Activated B cell treated with CpG ODN at 0.5 μM for 24 hours (primary cell): ENCODE data around the gene ZNF35. TPM values are rescaled to one million over a fixed set of nuclear protein-coding genes. Genes with fewer than 3 reads are reported as not detected.
A peak's percentile ranks its signal among the peaks of the same experiment; 100 is the strongest.

Experiments used
- ATAC-seq: fragments of 200-7000 bp; cut with Tn5 transposase; one replicate; pipeline ENCODE4 v1.10.0; 2021; ENCODE audit warnings: low read depth, mild to moderate bottlenecking, moderate library complexity
- CTCF ChIA-PET: fragments of 350-600 bp; sonication (Branson Sonifier 250); formaldehyde crosslinking; loops from one replicate; lab custom pipeline; 2021; ENCODE audit warnings: antibody characterized with exemption; lab: Charles Lee
- POLR2A ChIA-PET: fragments of 350-600 bp; sonication (Branson Sonifier 250); formaldehyde crosslinking; loops from one replicate; lab custom pipeline; 2021; ENCODE audit warnings: antibody characterized with exemption; lab: Charles Lee
- DNase-seq: peaks from one replicate; pipeline ENCODE4 v3.0.0; 2022
- H3K27ac Mint-ChIP-seq: one replicate; pipeline ENCODE4 v1.8.0; 2020; ENCODE audit warnings: mixed read lengths
- H3K27me3 Mint-ChIP-seq: one replicate; pipeline ENCODE4 v1.8.0; 2021; ENCODE audit warnings: mixed read lengths
- H3K36me3 Mint-ChIP-seq: one replicate; pipeline ENCODE4 v1.8.0; 2021; ENCODE audit warnings: low read depth, mixed read lengths
- H3K4me1 Mint-ChIP-seq: one replicate; pipeline ENCODE4 v1.8.0; 2021; ENCODE audit warnings: mixed read lengths
- H3K4me3 Mint-ChIP-seq: one replicate; pipeline ENCODE4 v1.8.0; 2020; ENCODE audit warnings: mild to moderate bottlenecking, mixed read lengths
- H3K9me3 Mint-ChIP-seq: one replicate; pipeline ENCODE4 v1.8.0; 2020; ENCODE audit warnings: mixed read lengths
- CTCF ChIP-seq: fragments of 200-600 bp; IDR thresholded peaks from one replicate; pipeline ENCODE4 v1.8.0; 2022; ENCODE audit warnings: antibody characterized with exemption, mild to moderate bottlenecking
- intact Hi-C: fragments of 100-400 bp; cut with micrococcal nuclease; formaldehyde crosslinking; loops from one replicate; pipeline ENCODE4 v1.15.1; 2024
- total RNA-seq: library from RNA; stranded (reverse); gene quantifications from 2 replicates; pipeline ENCODE4 v1.2.3, GENCODE V29; 2022

ZNF35 gene
- total RNA-seq, 1 donor from 2014 or later, result 17.5 TPM

DNA sequence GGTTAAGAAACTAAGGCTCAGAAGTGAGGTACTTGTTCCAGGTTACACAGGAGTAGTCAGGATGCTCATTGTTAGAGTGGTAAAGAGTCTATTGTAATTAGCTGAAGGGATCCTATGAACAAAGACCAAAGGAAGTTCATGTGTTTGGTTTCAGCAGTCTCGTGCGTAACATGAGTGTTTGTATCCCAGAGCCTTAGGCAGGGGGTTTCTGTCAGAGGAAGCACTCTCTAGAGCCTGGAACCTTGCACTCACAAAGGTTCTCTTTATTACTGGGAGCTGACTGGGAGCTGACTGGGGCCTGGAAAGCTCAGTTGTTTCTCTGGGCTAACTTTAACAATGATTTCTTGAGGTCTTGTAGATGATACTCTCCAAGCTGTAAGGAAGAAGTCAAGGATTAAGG is 19.8 kb upstream of the ZNF35 start:
- intact Hi-C loops, result loop anchor here (10.0 kb wide), 2 partner anchors 236 to 346 kb away; partner anchors contain the start of genes EXOSC7, TMEM42 and ZDHHC3
- no peaks in the 10 kb centered on the region for H3K9me3 Mint-ChIP-seq
- DNase-seq (no peak), ATAC-seq (no peak)
- no peak for TF ChIP-seq CTCF
- H3K4me1 Mint-ChIP-seq, result peaks cover 34% of the 10 kb centered on the region
- no peak overlapping the region for H3K27ac Mint-ChIP-seq
- H3K36me3 Mint-ChIP-seq, result peaks cover 57% of the 10 kb centered on the region
- POLR2A ChIA-PET, result no interaction called here
- H3K4me3 Mint-ChIP-seq, result no peak overlapping the region
- H3K27me3 Mint-ChIP-seq, result no peaks in the 10 kb centered on the region
- CTCF ChIA-PET, result no interaction called here

DNA sequence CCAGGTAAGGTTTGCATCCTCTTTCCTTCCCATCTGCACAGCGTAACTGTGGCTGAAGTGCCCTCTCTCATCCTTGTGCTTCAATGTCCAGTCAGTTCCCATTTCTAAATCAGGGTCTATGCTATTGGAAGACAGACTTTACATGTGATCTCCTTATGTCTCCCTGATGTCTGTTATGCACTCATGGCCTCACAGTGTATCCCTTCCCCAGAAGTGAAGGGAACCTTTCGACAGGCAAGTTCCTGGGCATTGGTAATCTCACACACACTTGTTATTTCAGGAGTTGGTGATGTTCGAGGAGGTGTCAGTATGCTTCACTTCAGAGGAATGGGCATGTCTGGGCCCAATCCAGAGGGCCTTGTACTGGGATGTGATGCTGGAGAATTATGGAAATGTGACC is 16.3 kb upstream of the ZNF35 start:
- ATAC-seq, result no peak
- H3K4me1 Mint-ChIP-seq, result peaks cover 18% of the 10 kb centered on the region
- peaks cover 6% of the 10 kb centered on the region for H3K9me3 Mint-ChIP-seq
- no peaks in the 10 kb centered on the region for H3K27me3 Mint-ChIP-seq
- no peak for DNase-seq
- H3K27ac Mint-ChIP-seq, result no peak overlapping the region
- peaks cover 80% of the 10 kb centered on the region for H3K36me3 Mint-ChIP-seq
- ChIA-PET POLR2A (no interaction called here), CTCF (no interaction called here)
- no peak for TF ChIP-seq CTCF
- intact Hi-C loops, result no loop called here
- H3K4me3 Mint-ChIP-seq, result no peak overlapping the region

DNA sequence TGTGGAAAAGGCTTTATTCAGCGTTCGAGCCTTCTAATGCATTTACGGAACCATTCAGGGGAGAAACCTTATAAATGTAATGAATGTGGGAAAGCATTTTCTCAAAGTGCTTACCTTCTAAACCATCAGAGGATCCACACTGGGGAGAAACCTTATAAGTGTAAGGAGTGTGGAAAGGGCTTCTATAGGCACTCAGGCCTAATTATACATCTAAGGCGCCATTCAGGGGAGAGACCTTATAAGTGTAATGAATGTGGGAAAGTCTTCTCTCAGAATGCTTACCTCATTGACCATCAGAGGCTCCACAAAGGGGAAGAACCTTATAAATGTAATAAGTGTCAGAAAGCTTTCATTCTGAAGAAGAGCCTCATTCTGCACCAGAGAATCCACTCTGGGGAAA is 6.2 kb upstream of the ZNF35 start:
- ATAC-seq (no peak), DNase-seq (no peak)
- intact Hi-C loops, result no loop called here
- H3K9me3 Mint-ChIP-seq, result peaks cover 45% of the 10 kb centered on the region
- H3K36me3 Mint-ChIP-seq, result peaks cover 69% of the 10 kb centered on the region
- no peaks in the 10 kb centered on the region for H3K27me3 Mint-ChIP-seq
- no peak for TF ChIP-seq CTCF
- no peak overlapping the region for H3K4me3 Mint-ChIP-seq
- peaks cover 4% of the 10 kb centered on the region for H3K4me1 Mint-ChIP-seq
- ChIA-PET POLR2A (no interaction called here), CTCF (no interaction called here)
- H3K27ac Mint-ChIP-seq, result no peak overlapping the region

- H3K36me3 Mint-ChIP-seq, result peaks cover 64% of the 10 kb centered on the region
- intact Hi-C loops, result no loop called here
- peaks cover 40% of the 10 kb centered on the region for H3K9me3 Mint-ChIP-seq
- no peak overlapping the region for H3K27ac Mint-ChIP-seq
- no peak for DNase-seq
- H3K27me3 Mint-ChIP-seq, result no peaks in the 10 kb centered on the region
- peaks cover 9% of the 10 kb centered on the region for H3K4me1 Mint-ChIP-seq
- CTCF ChIA-PET, result no interaction called here
- POLR2A ChIA-PET, result no interaction called here
- no peak for ATAC-seq
- no peak for TF ChIP-seq CTCF
- H3K4me3 Mint-ChIP-seq, result no peak overlapping the region
These were observed 5.5 kb upstream of the ZNF35 start for GRCh38 chr3:44643024-44643423.

- intact Hi-C loops, result loop anchor here (1.0 kb wide), 3 partner anchors 22 to 82 kb away; partner anchors contain the start of genes ZNF197 and ZNF501
- POLR2A ChIA-PET, result interaction anchor here (1.0 to 1.4 kb wide), 4 partner anchors 10 to 137 kb away, joined by 3 to 9 read pairs (median 4); partner anchors contain the start of gene ZNF197
- H3K9me3 Mint-ChIP-seq, result peaks cover 18% of the 10 kb centered on the region
These were observed 761 bp upstream of the ZNF35 start for GRCh38 chr3:44647771-44648170.

More at GRCh38 chr3:44647771-44648170, 761 bp upstream of the ZNF35 start:
- peak overlapping the region; percentile 96 for H3K4me3 Mint-ChIP-seq
- CTCF ChIA-PET, result no interaction called here
- no peak for DNase-seq
- peaks cover 41% of the 10 kb centered on the region for H3K36me3 Mint-ChIP-seq
- no peak for TF ChIP-seq CTCF
- H3K27me3 Mint-ChIP-seq, result no peaks in the 10 kb centered on the region
- peak overlapping the region; percentile 59 for H3K27ac Mint-ChIP-seq
- no peak for ATAC-seq
- peaks cover 22% of the 10 kb centered on the region for H3K4me1 Mint-ChIP-seq
